ENCODE results near the gene ZSCAN2.

ZSCAN2 gene

DNA sequence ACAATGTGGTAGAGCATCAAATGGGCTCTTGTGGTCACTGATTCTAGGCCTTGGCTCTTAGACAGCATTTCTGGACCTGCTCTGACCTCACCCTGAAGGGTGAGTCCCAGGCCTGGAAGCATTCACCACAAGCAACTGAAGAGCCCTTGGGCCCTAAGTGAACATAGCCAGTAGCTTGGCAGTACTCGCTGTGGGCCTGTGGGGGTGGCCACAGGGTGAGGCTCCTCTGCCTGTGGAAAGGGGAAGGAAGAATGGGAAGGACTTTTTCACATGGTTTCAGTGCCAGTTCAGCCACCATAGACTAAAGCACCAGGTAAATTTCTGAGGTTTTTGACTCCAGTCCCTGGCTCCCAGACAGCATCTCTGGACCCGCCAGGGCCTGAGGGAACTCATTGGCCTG is 5.1 kb upstream of the ZSCAN2 start:
- no peak for TF ChIP-seq CTCF (IDR thresholded peaks at IDR 0.05; ENCODE audit: insufficient read depth, missing control alignments)
- no peak for FAIRE-seq
- no peak for DNase-seq (ENCODE audit: insufficient read length, low spot score)

GRCh38 chr15:84597296-84597695 is 3.5 kb upstream of the ZSCAN2 start:
- DNase-seq (ENCODE audit: insufficient read length, low spot score) (no peak), FAIRE-seq (no peak)

DNA sequence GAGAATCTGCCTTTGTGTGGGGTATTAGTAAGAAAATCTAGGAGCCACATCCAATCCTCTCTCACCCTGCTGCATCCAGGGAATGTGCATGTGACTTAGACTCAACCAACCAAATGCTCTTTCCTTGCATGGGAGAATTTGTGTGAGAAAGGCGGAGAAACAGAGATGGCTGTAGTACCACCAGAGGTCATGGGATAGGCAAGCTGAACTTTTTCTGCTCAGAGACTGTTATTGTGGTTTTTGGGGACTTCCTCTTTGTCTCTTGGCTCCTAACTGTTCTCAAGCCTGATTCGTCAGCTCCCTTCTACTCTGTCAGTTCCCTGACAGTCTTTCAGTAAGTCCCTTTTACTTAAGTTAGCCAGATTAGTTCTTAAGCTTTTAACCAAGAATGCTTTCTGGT is 2.6 kb upstream of the ZSCAN2 start:
- FAIRE-seq (no peak), DNase-seq (ENCODE audit: insufficient read length, low spot score) (no peak)
- no peak for TF ChIP-seq CTCF (IDR thresholded peaks at IDR 0.05; ENCODE audit: insufficient read depth, missing control alignments)

More at GRCh38 chr15:84597296-84597695, 3.5 kb upstream of the ZSCAN2 start:
- TF ChIP-seq CTCF (IDR thresholded peaks at IDR 0.05; ENCODE audit: insufficient read depth, missing control alignments): no peak

DNA sequence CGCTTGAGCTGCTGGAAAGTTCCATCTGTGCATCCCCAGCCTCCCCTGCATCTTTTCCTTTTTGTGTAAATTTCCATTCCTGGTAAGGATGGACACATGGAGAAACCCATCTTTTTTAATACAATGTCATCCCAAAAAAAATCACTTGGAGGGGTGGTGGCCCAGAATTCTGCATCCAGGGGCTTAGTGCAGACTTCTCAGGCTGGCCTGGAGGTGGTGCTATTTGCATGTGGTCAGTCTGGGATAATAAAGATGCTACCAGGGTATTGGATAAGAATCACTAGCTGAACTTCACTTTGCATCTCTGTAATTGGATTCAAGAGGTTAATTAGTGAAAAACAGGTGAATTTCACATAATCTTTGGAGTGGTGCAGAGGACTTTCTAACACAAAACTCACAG is 1.8 kb upstream of the ZSCAN2 start:
- FAIRE-seq: no peak
- no peak for DNase-seq (ENCODE audit: insufficient read length, low spot score)

GRCh38 chr15:84599906-84600305 is 903 bp upstream of the ZSCAN2 start:
- DNase-seq (ENCODE audit: insufficient read length, low spot score) (no peak), FAIRE-seq (no peak)
- no peak for TF ChIP-seq CTCF (IDR thresholded peaks at IDR 0.05; ENCODE audit: insufficient read depth, missing control alignments)

More for the DNA sequence above, 1.8 kb upstream of the ZSCAN2 start:
- peak; percentile 70 for TF ChIP-seq CTCF (IDR thresholded peaks at IDR 0.05; ENCODE audit: insufficient read depth, missing control alignments)

DNA sequence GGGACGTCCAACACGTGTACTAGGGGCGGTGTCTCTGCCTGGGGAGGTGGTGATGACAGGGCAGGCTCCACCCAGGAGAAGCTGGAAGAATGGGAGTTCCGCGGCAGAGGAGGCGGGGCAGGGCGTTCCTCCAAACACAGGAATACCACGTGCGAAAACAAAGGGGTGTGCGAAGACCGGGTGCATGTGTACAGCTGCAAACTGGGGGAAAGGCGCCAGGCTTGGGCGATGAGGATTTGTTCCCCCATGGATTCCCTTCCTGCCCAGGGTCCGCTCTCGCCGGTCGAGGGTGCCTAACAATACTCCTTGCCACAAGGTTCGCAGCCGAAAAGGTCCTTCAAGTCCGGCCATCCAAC is 500 bp upstream of the ZSCAN2 start:
- TF ChIP-seq CTCF (IDR thresholded peaks at IDR 0.05; ENCODE audit: insufficient read depth, missing control alignments): no peak
- FAIRE-seq (no peak), DNase-seq (ENCODE audit: insufficient read length, low spot score) (no peak)

GRCh38 chr15:84601555-84601838 is 688 bp downstream of the ZSCAN2 start:
- FAIRE-seq: no peak
- DNase-seq (ENCODE audit: insufficient read length, low spot score): no peak
- TF ChIP-seq CTCF (IDR thresholded peaks at IDR 0.05; ENCODE audit: insufficient read depth, missing control alignments): no peak

Data from D721Med (cell line).